Liver (tissue), 9 donors: Measurements from ENCODE around the gene TEK. TPM values are rescaled to one million over a fixed set of nuclear protein-coding genes. Genes with fewer than 3 reads are reported as not detected.

ENCODE experiments used
- DNase-seq: peaks from one replicate; pipeline ENCODE4 v3.0.0-alpha.2; 2017; ENCODE audit warnings: low spot score
- H3K27ac ChIP-seq, 2 donors: one replicate each; pipeline ENCODE4 v1.7.0; 2013; ENCODE audit warnings: inconsistent platforms in 2 of 2, low read length in 2 of 2, control low read depth in 1 of 2, low read depth in 1 of 2, mild to moderate bottlenecking in 1 of 2
- H3K27me3 ChIP-seq, 4 donors: one replicate each; pipeline versions ENCODE4 v1.6.1 to v1.7.0; 2013; ENCODE audit warnings: low read length in 3 of 4, inconsistent platforms in 1 of 4, mild to moderate bottlenecking in 1 of 4, moderate library complexity in 1 of 4; ENCODE audit not compliant: control insufficient read depth in 4 of 4, insufficient read depth in 4 of 4
- H3K36me3 ChIP-seq, 4 donors: one replicate each; pipeline versions ENCODE4 v1.6.1 to v1.7.0; 2013; ENCODE audit warnings: low read length in 3 of 4, mild to moderate bottlenecking in 3 of 4, low read depth in 1 of 4, moderate library complexity in 1 of 4; ENCODE audit not compliant: control insufficient read depth in 4 of 4, insufficient read depth in 3 of 4
- H3K4me1 ChIP-seq, 4 donors: one replicate each; pipeline versions ENCODE4 v1.6.1 to v1.7.0; 2013; ENCODE audit warnings: low read length in 3 of 4, mild to moderate bottlenecking in 3 of 4, moderate library complexity in 1 of 4; ENCODE audit not compliant: control insufficient read depth in 4 of 4, insufficient read depth in 4 of 4
- H3K4me3 ChIP-seq, 3 donors: one replicate each; pipeline versions ENCODE4 v1.6.1 to v1.7.0; 2013; ENCODE audit warnings: low read length in 3 of 3, control low read depth in 1 of 3, low read depth in 1 of 3, mild to moderate bottlenecking in 1 of 3
- H3K9ac ChIP-seq, 2 donors: one replicate each; pipeline ENCODE4 v1.7.0; 2013; ENCODE audit warnings: low read length in 2 of 2, mild to moderate bottlenecking in 2 of 2, moderate library complexity in 2 of 2, control low read depth in 1 of 2, low read depth in 1 of 2
- H3K9me3 ChIP-seq, 4 donors: one replicate each; pipeline versions ENCODE4 v1.6.1 to v1.7.0; 2013; ENCODE audit warnings: low read length in 3 of 4; ENCODE audit not compliant: control insufficient read depth in 4 of 4
- ATF3 ChIP-seq: IDR thresholded peaks from 2 replicates; pipeline ENCODE4 v1.6.1; 2016; ENCODE audit warnings: antibody characterized with exemption
- CTCF ChIP-seq: fragments of 150-350 bp; IDR thresholded peaks from 2 replicates; pipeline ENCODE4 v1.5.1; 2017; ENCODE audit warnings: improper control_type of control experiment, low read depth, low read length; ENCODE audit not compliant: missing input control
- EGR1 ChIP-seq, 2 donors: IDR thresholded peaks; 2 replicates each; pipeline ENCODE4 v1.6.1; 2016 to 2018; ENCODE audit warnings: antibody characterized with exemption in 2 of 2, low read depth in 2 of 2
- FOXA1 ChIP-seq: IDR thresholded peaks from 2 replicates; pipeline ENCODE4 v1.6.1; 2016; ENCODE audit warnings: antibody characterized with exemption
- FOXA2 ChIP-seq: IDR thresholded peaks from 2 replicates; pipeline ENCODE4 v1.6.1; 2016; ENCODE audit warnings: antibody characterized with exemption
- HNF4A ChIP-seq, 2 donors: conservative IDR thresholded peaks; 2 replicates each; pipeline ENCODE4 v1.6.1; 2016; ENCODE audit warnings: antibody characterized with exemption in 2 of 2, mild to moderate bottlenecking in 2 of 2
- HNF4G ChIP-seq: IDR thresholded peaks from 2 replicates; pipeline ENCODE4 v1.6.1; 2016; ENCODE audit warnings: antibody characterized with exemption
- JUND ChIP-seq, 2 donors: IDR thresholded peaks; 2 replicates each; pipeline ENCODE4 v1.6.1; 2016; ENCODE audit warnings: antibody characterized with exemption in 2 of 2
- MAX ChIP-seq: IDR thresholded peaks from 2 replicates; pipeline ENCODE4 v1.6.1; 2016; ENCODE audit warnings: antibody characterized with exemption
- NR2F2 ChIP-seq: IDR thresholded peaks from 2 replicates; pipeline ENCODE4 v1.6.1; 2016; ENCODE audit warnings: antibody characterized with exemption
- RAD21 ChIP-seq, 2 donors: IDR thresholded peaks; 2 replicates each; pipeline ENCODE4 v1.6.1; 2016; ENCODE audit warnings: antibody characterized with exemption in 2 of 2, mild to moderate bottlenecking in 2 of 2
- REST ChIP-seq: IDR thresholded peaks from 2 replicates; pipeline ENCODE4 v1.6.1; 2016; ENCODE audit warnings: antibody characterized with exemption, mild to moderate bottlenecking
- RXRA ChIP-seq, 2 donors: IDR thresholded peaks; 2 replicates each; pipeline ENCODE4 v1.6.1; 2017 to 2018; ENCODE audit warnings: antibody characterized with exemption in 2 of 2, mild to moderate bottlenecking in 1 of 2
- SP1 ChIP-seq: IDR thresholded peaks from 2 replicates; pipeline ENCODE4 v1.6.1; 2018; ENCODE audit warnings: antibody characterized with exemption, mild to moderate bottlenecking
- TAF1 ChIP-seq: conservative IDR thresholded peaks from 2 replicates; pipeline ENCODE4 v1.6.1; 2016; ENCODE audit warnings: antibody characterized with exemption, mild to moderate bottlenecking
- YY1 ChIP-seq: IDR thresholded peaks from 2 replicates; pipeline ENCODE4 v1.6.1; 2016; ENCODE audit warnings: antibody characterized with exemption, mild to moderate bottlenecking
- WGBS: extraction: QIAGEN DNeasy Blood & Tissue Kit; methylation state at CpG from one replicate; pipeline ENCODE4 v1.1.7; 2013; 5-methylcytosine and 5-hydroxymethylcytosine counted together
- polyA plus RNA-seq, 2 donors: library from polyadenylated mRNA; stranded (reverse) in 1 of 2; unstranded in 1 of 2; fragments of 200-250 nt in 1 of 2; fragments of >200 nt in 1 of 2; fragmentation: Nextera tagmentation in 1 of 2; extraction: Ambion mirVana in 1 of 2; gene quantifications; one replicate each; pipeline versions ENCODE4 v1.2.1 to v1.2.3, GENCODE V29; 2013 to 2015
- total RNA-seq, 2 donors: library from RNA; depleted of rRNA; stranded (reverse); fragments of >200 nt; gene quantifications; one replicate each; pipeline ENCODE4 v1.2.3, GENCODE V29; 2014
- donor health status: healthy.
- donor health status: healthy.
- donor health status: healthy.
- donor health status: healthy.
- donor health status: healthy.

TEK gene
- total and polyA plus RNA-seq, 4 donors, result 2.9 to 13.8 (median 8.4) TPM

- no peak for TF ChIP-seq ATF3
- no peak for TF ChIP-seq YY1
- no peak for TF ChIP-seq NR2F2
- TF ChIP-seq SP1, result no peak
- no peak for TF ChIP-seq TAF1
These were observed 49.1 kb upstream of the TEK start (continued) for GRCh38 chr9:27059907-27060306.

- Histone ChIP-seq H3K4me1 (no peaks in the 10 kb centered on the region), H3K27ac (no peak overlapping the region), H3K4me3 (no peak overlapping the region), H3K9me3 (no peaks in the 10 kb centered on the region), H3K9ac (no peak overlapping the region), H3K36me3 (peaks cover 0 to 3% (median 0%) of the 10 kb centered on the region in 4 donors), H3K27me3 (no peaks in the 10 kb centered on the region)
- 56% methylated on average over 1 of the region's 1 CpG for WGBS
- no peak for DNase-seq
- TF ChIP-seq NR2F2 (no peak), YY1 (no peak), JUND (IDR thresholded peaks at IDR 0.05) (no peak), CTCF (no peak), MAX (no peak), REST (no peak), ATF3 (no peak), EGR1 (IDR thresholded peaks at IDR 0.05; ENCODE audit: low read depth in 2 of 2) (no peak), SP1 (no peak), RXRA (IDR thresholded peaks at IDR 0.05) (no peak), RAD21 (IDR thresholded peaks at IDR 0.05) (no peak), HNF4A (conservative IDR thresholded peaks at IDR 0.05) (no peak), FOXA2 (no peak), FOXA1 (no peak), HNF4G (no peak)
These were observed 43.7 kb upstream of the TEK start for GRCh38 chr9:27065288-27065687.
